NCI-H2107 (cell line): ENCODE data around the gene ACTR2.
"Not testable (repeated sequence)": the region's sequence is repeated elsewhere in the genome, so short reads cannot be mapped to it uniquely, and the experiment has no call there.

Experiments used
- DNase-seq: peaks from one replicate; lab custom pipeline; 2025; lab: John Stamatoyannopoulos, UW

ACTR2 gene

GRCh38 chr2:65228263-65228750 lies 676 bp downstream of the ACTR2 start:
- no peak for DNase-seq

GRCh38 chr2:65231121-65231520 lies 3.5 kb downstream of the ACTR2 start:
- no peak for DNase-seq

- DNase-seq: no peak
Measured at GRCh38 chr2:65231892-65232477, 4.4 kb downstream of the ACTR2 start.

- DNase-seq: no peak
Measured at GRCh38 chr2:65232636-65233035, 5.0 kb downstream of the ACTR2 start.

GRCh38 chr2:65240657-65241056 lies 13.0 kb downstream of the ACTR2 start:
- no peak for DNase-seq

- not testable (repeated sequence) for DNase-seq
Measured at GRCh38 chr2:65244452-65244851, 16.8 kb downstream of the ACTR2 start.

GRCh38 chr2:65252640-65253039 lies 25.0 kb downstream of the ACTR2 start:
- DNase-seq: no peak

GRCh38 chr2:65255356-65255755 lies 27.7 kb downstream of the ACTR2 start:
- DNase-seq: no peak

GRCh38 chr2:65256054-65256453 lies 28.4 kb downstream of the ACTR2 start:
- DNase-seq: no peak

- not testable (repeated sequence) for DNase-seq
Measured at GRCh38 chr2:65257866-65258265, 30.2 kb downstream of the ACTR2 start.

GRCh38 chr2:65261676-65262075 lies 34.0 kb downstream of the ACTR2 start:
- no peak for DNase-seq

- DNase-seq: no peak
Measured at GRCh38 chr2:65263262-65263661, 35.6 kb downstream of the ACTR2 start.

- no peak for DNase-seq
Measured at GRCh38 chr2:65263986-65264385, 36.4 kb downstream of the ACTR2 start.

- peak; percentile 45 for DNase-seq
Measured at GRCh38 chr2:65264821-65265670, 37.4 kb downstream of the ACTR2 start.

- DNase-seq: no peak
Measured at GRCh38 chr2:65265671-65266045, 38.0 kb downstream of the ACTR2 start.

- DNase-seq: no peak
Measured at GRCh38 chr2:65267008-65267407, 39.4 kb downstream of the ACTR2 start.

- DNase-seq: no peak
Measured at GRCh38 chr2:65268957-65269356, 41.3 kb downstream of the ACTR2 start.

GRCh38 chr2:65273344-65273743 lies 45.7 kb downstream of the ACTR2 start:
- DNase-seq: no peak

- DNase-seq: no peak
Measured at GRCh38 chr2:65275141-65275915, 47.7 kb downstream of the ACTR2 start.

GRCh38 chr2:65276609-65277008 lies 49.0 kb downstream of the ACTR2 start:
- no peak for DNase-seq

GRCh38 chr2:65277118-65277517 lies 49.5 kb downstream of the ACTR2 start:
- DNase-seq: no peak

- DNase-seq: peak; percentile 17
Measured at GRCh38 chr2:65277791-65278483, 50.3 kb downstream of the ACTR2 start.
